ENCODE results near the gene PRDM2. TPM values are rescaled to one million over a fixed set of nuclear protein-coding genes. Genes with fewer than 3 reads are reported as not detected.

PRDM2 gene
- total RNA-seq, 2 donors from 2014 or later, result 27.8 to 38.9 TPM

- intact Hi-C loops (cut with DNase I), result no loop called here
- Histone ChIP-seq H3K36me3 (no peaks in the 10 kb centered on the region), H3K4me1 (replicated peaks) (peaks cover 28% of the 10 kb centered on the region), H3K9me3 (no peaks in the 10 kb centered on the region), H3K27me3 (replicated peaks; ENCODE audit: insufficient read depth) (no peaks in the 10 kb centered on the region), H3K27ac (peak overlapping the region; percentile 60 to 77), H3K4me3 (no peak overlapping the region)
- 62% methylated on average over 2 of the region's 2 CpGs for WGBS
- no peak for DNase-seq (ENCODE audit: low spot score)
- no peak for TF ChIP-seq POLR2A (IDR thresholded peaks at IDR 0.05)
- no peak for TF ChIP-seq POLR2AphosphoS5 (IDR thresholded peaks at IDR 0.05)
- no peak for TF ChIP-seq CTCF (IDR thresholded peaks at IDR 0.05)
Measured at GRCh38 chr1:13757693-13758092, 57.7 kb downstream of the PRDM2 start.

GRCh38 chr1:13759072-13759471, 59.1 kb downstream of the PRDM2 start:
- peak; percentile 80 for DNase-seq (ENCODE audit: low spot score)
- TF ChIP-seq CTCF (IDR thresholded peaks at IDR 0.05), result peak in 1 of 4 experiments; percentile 40
- no peak for TF ChIP-seq POLR2A (IDR thresholded peaks at IDR 0.05)
- peak; percentile 90 for TF ChIP-seq POLR2AphosphoS5 (IDR thresholded peaks at IDR 0.05)
- intact Hi-C loops (cut with DNase I), result no loop called here

GRCh38 chr1:13760340-13760739, 60.4 kb downstream of the PRDM2 start:
- DNase-seq (ENCODE audit: low spot score), result no peak
- Histone ChIP-seq H3K27ac (peak overlapping the region; percentile 60 to 77), H3K9me3 (no peaks in the 10 kb centered on the region), H3K27me3 (replicated peaks; ENCODE audit: insufficient read depth) (no peaks in the 10 kb centered on the region), H3K4me1 (replicated peaks) (peaks cover 29% of the 10 kb centered on the region), H3K36me3 (no peaks in the 10 kb centered on the region), H3K4me3 (no peak overlapping the region)
- TF ChIP-seq CTCF (IDR thresholded peaks at IDR 0.05) (no peak), POLR2A (IDR thresholded peaks at IDR 0.05) (no peak), POLR2AphosphoS5 (IDR thresholded peaks at IDR 0.05) (no peak)
- intact Hi-C loops (cut with DNase I), result no loop called here
- 56% methylated on average over 2 of the region's 2 CpGs for WGBS

More at GRCh38 chr1:13759072-13759471, 59.1 kb downstream of the PRDM2 start:
- peak overlapping the region; percentile 60 to 77 for H3K27ac ChIP-seq
- H3K4me1 ChIP-seq (replicated peaks), result peaks cover 29% of the 10 kb centered on the region
- no peaks in the 10 kb centered on the region for H3K27me3 ChIP-seq (replicated peaks; ENCODE audit: insufficient read depth)
- 36% methylated on average over 4 of the region's 4 CpGs for WGBS
- no peaks in the 10 kb centered on the region for H3K9me3 ChIP-seq
- no peak overlapping the region for H3K4me3 ChIP-seq
- no peaks in the 10 kb centered on the region for H3K36me3 ChIP-seq

- H3K27ac ChIP-seq, result peak overlapping the region; percentile 60 to 77
- no peaks in the 10 kb centered on the region for H3K27me3 ChIP-seq (replicated peaks; ENCODE audit: insufficient read depth)
- no peak overlapping the region for H3K4me3 ChIP-seq
- no peaks in the 10 kb centered on the region for H3K9me3 ChIP-seq
- 27% methylated on average over 5 of the region's 5 CpGs for WGBS
- no peaks in the 10 kb centered on the region for H3K36me3 ChIP-seq
- TF ChIP-seq POLR2A (IDR thresholded peaks at IDR 0.05), result no peak
- peak; percentile 88 for TF ChIP-seq POLR2AphosphoS5 (IDR thresholded peaks at IDR 0.05)
- TF ChIP-seq CTCF (IDR thresholded peaks at IDR 0.05), result peak in 2 of 4 experiments; percentile 28 to 34
- H3K4me1 ChIP-seq (replicated peaks), result peaks cover 29% of the 10 kb centered on the region
- intact Hi-C loops (cut with DNase I), result no loop called here
- DNase-seq (ENCODE audit: low spot score), result peak; percentile 68
Measured at GRCh38 chr1:13760921-13761320, 60.9 kb downstream of the PRDM2 start.

GRCh38 chr1:13761883-13762282, 61.9 kb downstream of the PRDM2 start:
- Histone ChIP-seq H3K9me3 (no peaks in the 10 kb centered on the region), H3K27ac (peak overlapping the region; percentile 60 to 77), H3K4me1 (replicated peaks) (peaks cover 22% of the 10 kb centered on the region), H3K27me3 (replicated peaks; ENCODE audit: insufficient read depth) (no peaks in the 10 kb centered on the region), H3K36me3 (no peaks in the 10 kb centered on the region), H3K4me3 (no peak overlapping the region)
- no peak for TF ChIP-seq POLR2AphosphoS5 (IDR thresholded peaks at IDR 0.05)
- no peak for TF ChIP-seq POLR2A (IDR thresholded peaks at IDR 0.05)
- no peak for TF ChIP-seq CTCF (IDR thresholded peaks at IDR 0.05)
- no peak for DNase-seq (ENCODE audit: low spot score)
- WGBS, result 62% methylated on average over 9 of the region's 9 CpGs
- intact Hi-C loops (cut with DNase I), result no loop called here
